ENCODE measurements around the gene LCN15. TPM values are rescaled to one million over a fixed set of nuclear protein-coding genes. Genes with fewer than 3 reads are reported as not detected.

Gene LCN15
- total and polyA plus RNA-seq, 2 of the 13 experiments (the other 11 are each of a cell fraction or from before 2014, with no cell fraction given) = 1.3 to 53.7 TPM

- TF ChIP-seq KIAA2018 (CRISPR knock-in tag; IDR thresholded peaks at IDR 0.05; ENCODE audit: borderline replicate concordance) (no peak), ZNF10 (CRISPR knock-in tag; IDR thresholded peaks at IDR 0.05; ENCODE audit: borderline replicate concordance, low read depth) (no peak), ZNF282 (IDR thresholded peaks at IDR 0.05; ENCODE audit: partially characterized antibody) (no peak), GATAD2A (CRISPR knock-in tag; IDR thresholded peaks at IDR 0.05) (no peak), ZNF609 (CRISPR knock-in tag; IDR thresholded peaks at IDR 0.05; ENCODE audit: borderline replicate concordance) (no peak), FOXA1 (IDR thresholded peaks at IDR 0.05) (no peak), FOXA1 (CRISPR knock-in tag; IDR thresholded peaks at IDR 0.05) (no peak), RAD51 (IDR thresholded peaks at IDR 0.05; ENCODE audit: borderline replicate concordance) (no peak), ZNF30 (CRISPR knock-in tag; IDR thresholded peaks at IDR 0.05) (no peak), AFF4 (CRISPR knock-in tag; IDR thresholded peaks at IDR 0.05) (no peak), ZNF510 (CRISPR knock-in tag; IDR thresholded peaks at IDR 0.05; ENCODE audit: low read depth) (no peak), ZMAT5 (CRISPR knock-in tag; IDR thresholded peaks at IDR 0.05; ENCODE audit: borderline replicate concordance, low read depth) (no peak), ZNF263 (CRISPR knock-in tag; IDR thresholded peaks at IDR 0.05) (peak; percentile 43; the same call in 1 of the 2 replicates)
Observed at GRCh38 chr9:136729144-136729543, 35.2 kb downstream of the LCN15 start (continued).
